Measurements from ENCODE around the gene SLAMF6. TPM values are rescaled to one million over a fixed set of nuclear protein-coding genes. Genes with fewer than 3 reads are reported as not detected.

The SLAMF6 gene
- total RNA-seq, result 1 to 10 TPM in 2 of 4 donors, under 1 TPM in 2; 0.19 to 1.4 (median 0.87) TPM

DNA sequence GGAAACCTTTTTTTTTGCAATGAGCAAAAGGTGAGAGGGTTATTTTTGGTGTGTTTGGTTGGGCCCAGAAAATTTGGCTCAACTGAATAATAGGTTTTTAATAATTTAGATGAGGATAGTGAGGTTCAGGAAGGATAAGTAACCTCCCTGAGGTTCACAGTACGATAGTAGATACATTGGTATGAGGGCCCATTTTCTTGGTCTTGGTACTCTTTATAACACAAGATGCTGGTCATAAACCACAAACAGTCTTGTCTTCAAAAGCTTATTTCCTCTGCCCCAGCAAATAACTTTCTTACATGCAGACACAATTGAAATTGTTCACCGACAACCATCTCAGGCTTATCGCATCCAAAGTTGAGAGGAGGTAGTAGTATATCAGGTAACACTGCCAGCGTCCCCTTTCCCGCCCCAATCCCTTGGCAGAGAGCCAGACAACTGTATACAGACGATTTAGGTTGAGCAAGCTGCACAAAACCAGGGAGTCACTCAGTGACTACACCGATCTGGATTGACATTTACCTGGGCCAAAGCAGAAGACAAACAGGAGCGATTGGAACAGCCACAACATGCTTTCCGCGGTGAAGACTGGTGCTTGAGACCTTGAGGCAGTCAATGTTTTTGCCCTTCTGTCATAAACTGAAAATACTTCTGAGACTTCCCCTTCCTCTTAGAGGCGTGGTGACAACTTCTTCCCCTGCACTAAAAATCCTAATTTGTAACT, at the start of gene SLAMF6:
Gene SLAMF6 (minus strand): TSS at position 634 of the 724 bp plus-strand sequence. CDS start 63 bp downstream, at position 571.
- intact Hi-C loops (cut with DNase I), result no loop called here
- Histone ChIP-seq H3K4me1 (no peaks in the 10 kb centered on the region), H3K27ac (replicated peaks in 1 of 4) (no peak within 1 kb of the TSS), H3K27me3 (no peaks in the 10 kb centered on the region), H3K36me3 (no peaks in the 10 kb centered on the region), H3K9me3 (peaks cover 0 to 5% (median 2%) of the 10 kb centered on the region in 4 donors), H3K4me3 (peak within 1 kb of the TSS in 1 of 4 donors; percentile 31)
- DNase-seq (ENCODE audit: extremely low spot score), result no peak
- WGBS, result 78% methylated on average over 11 of the region's 11 CpGs
- no peak for TF ChIP-seq POLR2AphosphoS5 (IDR thresholded peaks at IDR 0.05)
- TF ChIP-seq POLR2A (IDR thresholded peaks at IDR 0.05; ENCODE audit: low read depth), result no peak
- TF ChIP-seq EP300 (IDR thresholded peaks at IDR 0.05), result no peak
- TF ChIP-seq, protein P1, sequence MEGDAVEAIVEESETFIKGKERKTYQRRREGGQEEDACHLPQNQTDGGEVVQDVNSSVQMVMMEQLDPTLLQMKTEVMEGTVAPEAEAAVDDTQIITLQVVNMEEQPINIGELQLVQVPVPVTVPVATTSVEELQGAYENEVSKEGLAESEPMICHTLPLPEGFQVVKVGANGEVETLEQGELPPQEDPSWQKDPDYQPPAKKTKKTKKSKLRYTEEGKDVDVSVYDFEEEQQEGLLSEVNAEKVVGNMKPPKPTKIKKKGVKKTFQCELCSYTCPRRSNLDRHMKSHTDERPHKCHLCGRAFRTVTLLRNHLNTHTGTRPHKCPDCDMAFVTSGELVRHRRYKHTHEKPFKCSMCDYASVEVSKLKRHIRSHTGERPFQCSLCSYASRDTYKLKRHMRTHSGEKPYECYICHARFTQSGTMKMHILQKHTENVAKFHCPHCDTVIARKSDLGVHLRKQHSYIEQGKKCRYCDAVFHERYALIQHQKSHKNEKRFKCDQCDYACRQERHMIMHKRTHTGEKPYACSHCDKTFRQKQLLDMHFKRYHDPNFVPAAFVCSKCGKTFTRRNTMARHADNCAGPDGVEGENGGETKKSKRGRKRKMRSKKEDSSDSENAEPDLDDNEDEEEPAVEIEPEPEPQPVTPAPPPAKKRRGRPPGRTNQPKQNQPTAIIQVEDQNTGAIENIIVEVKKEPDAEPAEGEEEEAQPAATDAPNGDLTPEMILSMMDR (IDR thresholded peaks at IDR 0.05), result no peak

DNA sequence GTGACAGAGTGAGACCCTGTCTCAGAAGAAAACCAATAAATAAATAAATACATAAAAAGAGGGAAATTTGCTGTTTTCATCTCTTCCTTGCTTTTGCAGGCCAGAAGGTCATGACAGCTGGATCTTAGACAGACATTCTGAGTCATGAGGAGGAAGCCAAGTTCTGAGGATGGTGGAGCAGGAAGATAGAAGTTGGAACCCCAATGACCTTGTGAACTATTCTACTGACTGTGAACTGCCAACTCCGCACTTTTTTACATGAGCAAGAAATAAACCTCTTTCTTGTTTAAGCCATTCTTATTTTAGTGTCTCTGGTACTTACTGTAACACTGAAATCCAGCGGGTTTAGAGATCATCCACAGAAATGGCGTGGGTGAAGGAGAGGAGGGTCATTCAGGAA, 47.8 kb upstream of the SLAMF6 start:
- TF ChIP-seq EP300 (IDR thresholded peaks at IDR 0.05) (no peak), POLR2AphosphoS5 (IDR thresholded peaks at IDR 0.05) (no peak), POLR2A (IDR thresholded peaks at IDR 0.05; ENCODE audit: low read depth) (no peak)
- TF ChIP-seq, protein P1 (IDR thresholded peaks at IDR 0.05), result no peak
- no peak overlapping the region for H3K27ac ChIP-seq (replicated peaks in 1 of 4)
- no peak for DNase-seq (ENCODE audit: extremely low spot score)
- H3K27me3 ChIP-seq, result no peaks in the 10 kb centered on the region
- 79% methylated on average over 3 of the region's 3 CpGs for WGBS
- no peaks in the 10 kb centered on the region for H3K4me1 ChIP-seq
- no peak overlapping the region for H3K4me3 ChIP-seq
- no peaks in the 10 kb centered on the region for H3K36me3 ChIP-seq
- intact Hi-C loops (cut with DNase I), result no loop called here
- H3K9me3 ChIP-seq, result no peaks in the 10 kb centered on the region

DNA sequence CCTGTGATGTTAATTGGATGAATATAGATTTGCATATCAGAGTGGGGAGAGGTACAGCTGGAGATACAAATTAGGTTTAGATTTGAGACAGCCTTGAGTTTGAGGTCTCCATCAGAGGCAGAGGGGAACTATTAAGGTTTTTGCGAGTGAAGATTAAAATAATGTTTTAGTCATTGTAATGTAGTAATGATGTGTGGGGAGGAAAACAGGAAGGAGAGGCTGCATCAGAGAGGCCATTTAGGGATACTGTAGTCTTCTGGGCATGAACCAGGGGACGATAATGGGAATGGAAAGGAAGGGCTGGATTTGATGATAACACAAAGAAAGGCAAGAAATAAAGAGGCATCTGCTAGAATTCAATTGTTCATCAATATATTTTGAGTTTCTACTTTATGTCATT, 46.8 kb upstream of the SLAMF6 start:
- H3K4me3 ChIP-seq, result no peak overlapping the region
- H3K9me3 ChIP-seq, result no peaks in the 10 kb centered on the region
- no peak for TF ChIP-seq EP300 (IDR thresholded peaks at IDR 0.05)
- no peak for TF ChIP-seq POLR2A (IDR thresholded peaks at IDR 0.05; ENCODE audit: low read depth)
- TF ChIP-seq POLR2AphosphoS5 (IDR thresholded peaks at IDR 0.05), result no peak
- TF ChIP-seq, protein P1 (IDR thresholded peaks at IDR 0.05), result no peak
- no peaks in the 10 kb centered on the region for H3K36me3 ChIP-seq
- DNase-seq (ENCODE audit: extremely low spot score), result no peak
- H3K27me3 ChIP-seq, result no peaks in the 10 kb centered on the region
- intact Hi-C loops (cut with DNase I), result no loop called here
- WGBS, result 73% methylated on average over 2 of the region's 2 CpGs
- H3K27ac ChIP-seq (replicated peaks in 1 of 4), result no peak overlapping the region
- no peaks in the 10 kb centered on the region for H3K4me1 ChIP-seq

DNA sequence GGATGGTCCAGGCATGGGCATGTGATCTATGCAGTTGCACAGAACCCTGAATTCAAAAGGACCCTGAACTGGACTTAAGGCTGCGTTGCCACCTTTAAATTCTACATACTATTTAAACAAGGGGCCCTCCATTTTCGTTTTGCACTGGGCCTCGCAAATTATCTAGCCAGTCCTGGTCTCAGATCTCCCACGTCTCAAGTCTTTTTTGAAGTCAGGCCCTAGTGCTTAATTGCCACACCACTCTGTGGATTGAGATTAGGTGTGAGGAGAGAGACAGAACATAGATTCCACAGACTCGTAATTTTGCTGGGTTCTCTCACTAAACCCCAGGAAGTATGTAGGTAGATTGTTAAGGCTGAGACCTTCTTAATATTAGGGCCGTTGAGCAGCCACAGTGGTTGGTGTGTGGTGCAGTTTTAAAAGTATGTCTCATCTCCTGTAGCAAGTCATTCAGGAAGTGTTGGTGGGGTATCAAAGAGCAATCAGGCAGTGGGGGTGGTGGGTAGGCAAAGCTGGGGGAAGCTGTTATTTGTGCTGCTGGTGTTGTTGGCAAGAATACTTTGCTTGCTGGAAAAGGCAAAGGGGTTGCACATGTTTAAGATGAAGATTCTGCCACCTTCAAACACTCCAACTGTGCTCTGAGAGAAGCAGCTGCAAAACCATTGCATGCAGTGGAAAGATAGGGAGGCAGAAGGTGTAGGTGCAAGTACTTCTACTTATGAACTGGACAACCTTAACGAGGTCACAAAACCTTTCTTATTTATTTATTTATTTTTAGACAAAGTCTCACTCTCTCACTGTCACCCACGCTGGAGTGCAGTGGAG, 45.0 kb upstream of the SLAMF6 start:
- H3K27me3 ChIP-seq, result no peaks in the 10 kb centered on the region
- H3K36me3 ChIP-seq, result no peaks in the 10 kb centered on the region
- no peak for TF ChIP-seq POLR2A (IDR thresholded peaks at IDR 0.05; ENCODE audit: low read depth)
- TF ChIP-seq POLR2AphosphoS5 (IDR thresholded peaks at IDR 0.05), result no peak
- TF ChIP-seq EP300 (IDR thresholded peaks at IDR 0.05), result no peak
- TF ChIP-seq, protein P1 (IDR thresholded peaks at IDR 0.05), result no peak
- H3K4me3 ChIP-seq, result no peak overlapping the region
- H3K27ac ChIP-seq (replicated peaks in 1 of 4), result no peak overlapping the region
- intact Hi-C loops (cut with DNase I), result no loop called here
- H3K4me1 ChIP-seq, result no peaks in the 10 kb centered on the region
- no peak for DNase-seq (ENCODE audit: extremely low spot score)
- 67% methylated on average over 8 of the region's 8 CpGs for WGBS
- H3K9me3 ChIP-seq, result peaks cover 0 to 7% (median 1%) of the 10 kb centered on the region in 4 donors

Data from esophagus muscularis mucosa (tissue), 4 donors.